ENCODE data around the gene ERBB4.
"Not testable (repeated sequence)": the region's sequence is repeated elsewhere in the genome, so short reads cannot be mapped to it uniquely, and the experiment has no call there.

The ERBB4 gene

DNA sequence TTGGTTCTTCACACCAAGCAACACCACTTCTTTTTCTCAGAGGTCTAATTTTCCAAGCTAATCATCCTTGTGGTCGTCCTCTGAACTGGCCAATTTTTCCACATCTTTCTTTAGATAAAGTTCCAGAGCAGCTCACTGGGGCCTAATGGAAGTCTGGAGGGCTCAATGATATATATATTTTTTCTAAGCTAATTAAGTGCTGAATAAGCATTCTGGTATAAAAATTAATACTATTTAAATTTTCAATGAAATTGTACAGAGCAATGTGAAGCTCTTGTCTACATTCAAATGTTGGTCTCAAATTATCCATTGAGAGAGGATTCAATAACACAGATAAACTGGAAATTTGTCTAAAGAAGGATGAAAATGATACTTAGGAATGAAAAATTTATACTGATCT lies 866.6 kb downstream of the ERBB4 start:
- DNase-seq, result no peak

DNA sequence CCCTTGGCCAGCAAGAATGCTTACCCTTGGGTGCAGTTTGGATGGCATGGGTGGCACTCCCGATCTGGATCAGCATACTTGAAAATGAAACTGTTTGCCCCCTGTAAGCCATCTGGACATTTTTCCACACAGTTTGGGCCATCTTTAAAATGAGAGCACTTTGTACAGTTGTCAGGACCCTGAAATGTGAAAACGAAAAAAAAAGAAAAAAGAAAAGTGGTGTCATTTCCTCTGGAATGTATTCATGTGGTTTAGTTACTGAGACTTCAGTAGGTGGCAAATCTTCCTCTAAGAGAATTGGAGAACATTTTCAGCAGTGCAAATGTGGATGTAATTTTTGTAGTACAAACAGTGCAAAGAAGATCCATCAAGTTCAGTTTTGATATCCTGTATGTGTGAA lies 873.3 kb downstream of the ERBB4 start:
- no peak for DNase-seq

DNA sequence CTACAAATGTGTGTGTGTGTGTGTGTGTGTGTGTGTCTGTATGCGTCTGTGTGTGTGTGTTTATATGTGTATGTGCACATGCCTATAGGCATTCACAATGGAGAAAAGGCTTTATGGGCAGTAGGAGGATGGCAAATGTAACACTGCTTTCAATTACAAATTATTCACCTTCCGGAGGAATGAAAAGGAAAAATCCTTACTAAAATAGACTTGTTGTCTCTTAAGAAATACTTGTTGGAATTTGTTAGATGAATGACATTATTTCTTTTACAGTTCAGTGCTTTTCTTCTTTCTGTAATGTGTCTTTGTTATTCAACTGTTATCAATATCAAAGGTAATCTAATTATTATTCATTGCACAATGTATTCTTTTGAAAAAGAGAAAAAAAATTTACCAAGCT lies 874.3 kb downstream of the ERBB4 start:
- no peak for DNase-seq

DNA sequence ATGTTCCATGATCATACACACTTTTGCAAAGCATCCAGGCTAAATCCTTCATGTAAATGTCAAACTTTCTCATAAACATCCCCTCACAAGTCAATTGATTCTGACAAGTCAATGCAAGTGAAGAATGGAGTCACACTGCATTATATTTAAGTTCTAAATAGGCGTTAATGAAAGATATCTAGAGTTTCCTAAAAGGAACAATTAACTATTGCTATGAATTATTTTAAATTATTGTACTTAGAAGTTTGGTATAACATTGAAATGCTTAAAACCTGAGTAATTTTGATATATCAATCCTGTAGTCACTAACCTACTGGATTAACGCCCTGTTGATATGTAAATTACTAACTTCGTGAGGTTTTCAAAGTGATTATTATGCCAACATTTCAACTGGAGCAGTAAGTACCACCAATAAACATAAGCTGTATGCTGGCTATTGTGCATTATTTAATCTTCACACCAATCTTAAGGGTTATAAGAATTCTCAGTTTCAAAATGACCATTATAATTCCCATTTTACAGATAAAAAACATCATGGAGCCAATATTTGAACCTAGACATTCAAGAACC lies 884.3 kb downstream of the ERBB4 start:
- DNase-seq, result no peak

DNA sequence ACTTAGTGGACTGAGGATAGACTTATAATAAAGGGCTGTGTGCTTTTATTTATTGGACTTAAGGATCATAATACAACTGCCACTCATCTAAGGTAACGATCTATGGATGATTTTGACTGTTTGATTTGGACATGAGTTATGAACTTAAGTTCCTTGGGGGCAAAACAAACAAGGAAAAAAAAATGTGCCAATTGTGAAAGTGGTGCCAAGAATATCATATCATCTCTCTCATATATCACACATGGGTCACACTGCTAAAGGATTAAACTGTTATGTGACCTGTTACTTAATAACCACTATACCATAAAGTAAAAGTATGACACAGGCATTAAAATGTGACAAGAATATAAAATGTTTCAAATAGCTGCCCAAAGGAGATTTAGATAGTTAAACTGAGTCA lies 886.3 kb downstream of the ERBB4 start:
- DNase-seq, result no peak

DNA sequence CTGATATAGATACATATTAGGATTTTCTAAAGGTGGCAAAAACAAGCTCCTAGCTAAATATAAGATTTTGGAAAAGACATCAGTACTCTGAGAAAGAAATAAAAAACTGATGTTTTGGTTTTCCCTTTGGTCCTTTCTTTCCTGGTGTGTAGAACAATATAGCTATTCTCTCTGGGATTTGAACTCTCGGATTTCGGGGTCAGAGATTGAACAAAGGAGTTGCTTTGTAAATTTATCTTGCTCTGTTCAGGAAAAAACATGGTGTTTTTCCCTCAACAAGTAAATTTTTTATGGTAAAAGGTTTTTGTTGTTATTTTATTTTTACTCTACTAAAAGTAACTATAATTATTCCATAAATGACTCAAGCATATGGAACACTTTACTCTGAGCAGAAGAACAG lies 889.3 kb downstream of the ERBB4 start:
- no peak for DNase-seq

DNA sequence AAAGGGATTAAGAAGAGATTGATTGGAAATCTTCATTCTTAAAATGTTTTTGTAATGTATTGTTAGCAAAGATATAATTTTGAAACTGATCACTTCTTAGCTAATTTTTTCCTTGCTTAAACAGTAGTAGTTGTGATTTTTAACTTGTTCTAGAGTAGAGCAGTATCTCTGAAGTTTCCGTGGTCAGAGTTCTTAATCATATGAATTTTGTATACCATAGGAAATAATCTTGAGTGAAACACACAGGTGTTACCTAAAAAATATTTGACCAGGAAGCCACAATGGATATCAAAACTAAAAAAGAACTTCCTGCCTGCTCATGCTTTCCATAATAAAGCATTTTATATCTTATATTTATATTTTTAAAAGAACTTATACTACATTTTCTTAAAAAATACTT lies 907.1 kb downstream of the ERBB4 start:
- DNase-seq, result no peak

DNA sequence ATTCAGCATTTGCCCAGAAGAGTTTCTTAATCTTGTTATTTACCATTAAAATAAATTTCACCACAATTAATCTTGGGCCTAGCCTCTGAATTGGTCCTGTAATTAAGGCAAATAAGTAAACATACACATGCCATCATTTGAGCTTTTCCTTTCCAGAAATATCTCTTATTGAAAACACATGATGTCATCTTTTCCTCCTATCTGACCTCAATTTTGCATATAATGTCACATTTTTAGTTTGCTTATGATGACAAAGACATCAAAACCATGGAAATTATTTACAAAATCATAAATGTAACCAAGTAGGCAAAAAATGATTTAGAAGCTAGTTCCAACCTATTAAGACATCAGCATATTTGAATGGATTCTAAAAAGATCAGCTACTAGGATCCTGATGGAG lies 915.5 kb downstream of the ERBB4 start:
- no peak for DNase-seq

DNA sequence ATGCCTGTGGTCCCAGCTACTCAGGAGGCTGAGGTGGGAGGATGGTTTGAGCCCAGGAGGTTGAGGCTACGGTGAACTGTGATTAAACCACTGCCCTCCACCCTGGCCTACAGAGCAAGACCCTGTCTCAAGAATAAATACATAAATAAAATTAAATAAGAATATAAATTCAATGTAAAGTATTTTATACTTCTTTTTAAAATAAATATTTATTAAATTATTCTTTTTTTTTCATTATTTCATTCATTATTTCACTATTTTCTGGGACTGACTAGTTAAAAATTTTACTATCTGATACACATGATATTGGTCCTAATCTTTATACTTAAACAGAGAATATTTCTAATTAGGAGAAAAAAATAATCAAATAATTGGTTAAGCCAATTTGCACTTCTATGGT lies 917.6 kb downstream of the ERBB4 start:
- no peak for DNase-seq

DNA sequence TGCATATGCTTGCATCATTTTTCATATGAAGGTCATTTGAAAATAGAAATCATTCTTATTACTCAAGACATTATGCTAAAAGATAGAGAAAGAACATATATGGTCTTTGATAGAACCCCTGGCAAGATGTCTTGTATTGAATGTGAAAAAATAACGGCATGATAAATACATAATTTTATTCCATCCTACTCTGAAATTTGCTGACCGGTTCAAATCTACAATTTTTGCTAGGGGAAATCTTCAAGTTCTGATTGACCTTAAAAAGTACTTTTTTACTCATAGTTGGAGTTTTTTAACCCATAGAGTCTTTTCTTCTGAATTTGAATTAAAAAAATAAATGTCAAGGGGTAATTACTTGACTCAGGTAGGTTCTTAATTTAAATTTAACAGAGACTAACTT lies 920.8 kb downstream of the ERBB4 start:
- no peak for DNase-seq

DNA sequence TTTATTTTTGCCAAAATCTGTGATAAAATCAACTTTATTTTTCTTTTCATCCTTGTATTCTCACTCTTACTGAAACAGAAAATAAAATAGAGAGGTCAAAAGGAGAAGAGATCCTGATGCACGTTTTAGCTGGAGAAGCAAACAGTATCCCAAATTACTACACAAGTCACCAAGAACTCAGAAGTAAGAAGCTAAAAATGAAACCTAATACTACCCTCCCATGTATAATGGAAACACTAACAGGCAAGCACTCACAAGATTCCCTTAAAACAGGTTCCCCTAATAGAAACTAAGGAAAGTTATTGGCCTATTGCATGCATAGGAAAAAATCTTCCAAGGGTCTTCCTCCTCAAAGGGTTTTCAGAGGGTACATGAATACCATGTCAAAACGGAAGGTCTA lies 927.0 kb downstream of the ERBB4 start:
- DNase-seq, result no peak

DNA sequence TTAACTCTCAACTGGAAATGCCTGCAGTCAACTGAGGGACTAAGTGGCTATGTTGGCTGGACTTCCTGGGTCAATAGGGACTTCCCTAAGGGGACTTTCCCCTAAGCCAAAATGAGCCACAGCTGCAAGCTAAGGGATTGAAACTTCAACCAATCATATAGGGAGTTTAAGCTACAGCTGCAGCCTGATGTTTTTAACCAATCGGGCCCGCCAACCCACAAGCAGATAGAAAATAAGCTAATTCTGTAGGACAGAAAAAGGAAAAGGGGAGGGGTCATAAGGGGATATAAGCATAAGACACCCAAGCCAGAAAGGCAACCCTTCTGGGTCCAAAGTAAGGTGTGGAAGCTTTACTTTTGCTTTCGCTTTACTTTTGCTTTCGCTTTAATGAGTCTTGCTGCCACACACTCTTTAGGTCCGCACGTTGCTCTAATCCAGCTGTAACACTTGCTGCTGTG lies 927.5 kb downstream of the ERBB4 start:
- peak; percentile 49 for DNase-seq

DNA sequence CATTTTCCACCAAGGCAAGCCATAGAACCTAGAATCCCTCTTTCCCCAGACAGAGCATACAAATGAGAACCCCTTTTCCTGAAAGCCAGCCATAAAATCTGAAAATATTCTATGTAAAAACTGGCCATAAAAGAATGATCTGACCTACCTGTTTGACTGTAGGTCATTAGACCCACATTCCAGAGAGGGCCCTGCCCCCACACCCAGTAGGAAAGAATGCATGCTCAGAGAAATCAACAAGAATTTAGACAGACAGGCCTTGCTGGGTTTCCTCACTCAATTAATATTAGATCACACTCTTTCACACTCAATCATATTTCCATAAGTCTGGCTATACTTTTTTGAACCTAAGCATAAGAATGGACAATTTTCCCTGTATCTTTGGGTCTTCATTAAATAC lies 929.5 kb downstream of the ERBB4 start:
- DNase-seq, result no peak

DNA sequence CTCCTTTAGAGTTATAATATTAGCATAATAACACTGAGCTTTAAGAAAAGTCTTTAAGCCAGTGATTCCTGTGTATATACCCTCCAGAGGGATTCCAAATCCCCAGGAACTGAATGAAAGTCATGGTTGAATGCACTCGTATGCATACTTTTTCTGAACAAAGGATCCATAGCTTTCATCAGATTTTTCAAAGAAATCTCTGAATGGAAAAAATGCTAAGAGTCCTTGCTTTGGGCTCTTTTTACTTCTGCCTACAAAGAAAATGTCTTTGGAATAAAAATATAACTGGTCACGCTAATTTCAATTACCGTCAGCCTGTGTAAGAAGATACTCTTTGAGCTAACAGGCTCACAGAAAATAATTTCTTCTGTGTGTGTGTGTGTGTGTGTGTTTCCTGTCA lies 939.5 kb downstream of the ERBB4 start:
- DNase-seq, result no peak

DNA sequence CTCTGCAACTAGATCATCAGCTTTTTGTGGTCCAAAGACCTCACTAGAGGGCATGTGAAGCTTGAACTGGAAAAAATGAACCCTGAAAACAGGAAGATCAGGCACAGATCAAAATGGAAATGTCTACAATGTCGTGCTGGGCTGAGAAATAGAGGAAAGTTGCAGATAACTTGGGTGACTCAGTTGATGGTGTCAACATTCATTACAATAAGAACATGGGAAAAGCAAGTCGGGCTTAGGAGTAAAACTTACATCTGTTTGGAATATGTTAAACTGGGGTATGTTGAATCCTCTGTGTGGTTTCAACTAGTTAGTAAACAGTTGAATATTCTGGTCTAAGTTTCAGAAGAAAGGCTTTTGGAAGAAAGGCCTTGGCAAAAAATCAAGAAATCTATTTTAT lies 940.4 kb downstream of the ERBB4 start:
- no peak for DNase-seq

DNA sequence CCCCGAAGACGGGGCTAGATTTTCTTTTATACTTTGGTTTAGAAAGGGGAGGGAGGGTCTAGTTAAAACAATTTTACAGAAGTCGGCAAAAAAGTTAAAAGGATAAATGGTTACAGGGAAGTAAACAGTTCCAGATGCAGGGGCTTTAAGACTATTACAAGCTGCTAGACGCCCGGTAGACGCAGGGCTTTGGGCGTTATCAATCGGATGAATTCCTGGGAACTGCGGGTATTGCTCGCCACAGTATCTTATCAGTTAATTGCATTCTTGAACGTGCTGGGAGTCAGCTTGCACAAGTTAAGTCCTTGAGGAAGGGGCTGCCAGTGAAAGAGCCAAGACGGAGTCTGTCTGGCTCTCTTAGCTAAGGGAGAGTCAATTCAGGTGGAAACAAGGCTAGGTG lies 946.6 kb downstream of the ERBB4 start:
- DNase-seq, result not testable (repeated sequence)

DNA sequence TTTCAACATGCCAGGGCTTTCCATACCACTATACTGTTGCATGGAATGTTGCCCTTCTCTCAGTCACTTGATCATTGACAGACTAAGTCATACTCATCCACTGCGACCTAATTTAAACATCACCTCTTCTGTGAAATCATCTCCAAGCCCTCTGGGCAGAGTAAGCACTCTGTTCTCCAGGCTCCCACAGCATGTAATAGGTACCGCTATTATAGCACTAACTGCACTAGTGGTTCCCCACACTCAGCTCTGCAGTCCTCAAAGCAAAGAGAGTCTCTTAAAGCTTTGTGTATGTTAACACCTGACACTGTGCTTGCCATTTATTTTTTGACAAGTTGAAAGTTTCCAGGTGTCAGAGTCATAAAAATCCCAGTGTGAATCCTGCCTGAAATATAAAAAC lies 947.2 kb downstream of the ERBB4 start:
- no peak for DNase-seq

DNA sequence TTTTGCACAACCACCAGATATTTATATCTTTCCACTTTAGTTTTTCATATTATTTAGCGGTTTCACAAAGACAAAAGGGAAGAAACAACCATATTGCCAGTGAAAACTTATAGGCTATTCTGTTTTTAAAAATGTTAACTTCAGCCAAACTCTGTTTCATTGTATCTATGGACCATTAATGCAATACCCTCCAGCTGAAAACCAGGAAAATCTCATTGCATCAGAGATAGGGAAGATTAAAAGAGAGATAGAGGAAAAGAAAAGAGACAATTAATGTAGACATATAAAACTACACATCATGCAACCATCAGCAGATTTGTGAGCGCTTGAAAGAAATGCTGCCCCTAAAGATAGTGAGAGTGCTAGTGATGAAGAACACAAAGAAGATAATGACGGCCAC lies 970.2 kb downstream of the ERBB4 start:
- DNase-seq, result no peak

DNA sequence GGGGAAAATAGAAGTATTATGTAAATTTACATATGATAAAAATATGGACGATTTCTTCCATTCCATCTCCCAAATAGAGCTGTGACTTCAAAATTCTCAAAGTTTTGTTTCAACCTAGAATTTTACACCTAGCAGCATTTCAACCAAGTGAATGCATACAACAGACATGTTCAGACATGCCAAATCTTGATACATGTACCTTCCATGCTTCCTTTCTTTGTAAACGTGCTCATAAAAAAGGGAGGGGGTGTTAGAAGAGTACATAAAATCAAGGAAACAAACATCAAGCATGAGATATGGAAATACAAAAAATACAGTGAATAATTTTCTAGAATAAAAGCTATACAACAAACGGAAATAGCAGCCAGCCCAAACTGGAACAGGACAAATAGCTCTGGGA lies 974.2 kb downstream of the ERBB4 start:
- DNase-seq, result no peak

DNA sequence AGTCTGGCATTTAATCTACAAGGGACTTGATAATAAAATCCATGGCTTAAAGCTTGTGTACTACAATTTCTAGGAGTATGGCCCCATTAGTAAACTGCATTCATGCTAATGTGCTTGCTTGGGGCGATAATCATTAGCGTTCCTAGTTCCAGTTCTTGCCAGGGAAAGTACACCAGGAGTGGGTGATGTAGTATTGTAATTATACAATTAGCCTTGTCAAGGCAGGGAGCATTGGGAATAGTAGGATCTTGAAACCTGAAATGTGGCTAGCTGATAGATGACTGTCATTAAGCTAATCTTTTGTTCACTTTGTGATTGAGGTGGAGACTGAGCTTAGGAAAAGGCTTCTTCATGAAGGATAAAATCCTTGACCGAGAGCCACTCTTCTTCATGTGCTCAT lies 993.0 kb downstream of the ERBB4 start:
- DNase-seq, result no peak

DNA sequence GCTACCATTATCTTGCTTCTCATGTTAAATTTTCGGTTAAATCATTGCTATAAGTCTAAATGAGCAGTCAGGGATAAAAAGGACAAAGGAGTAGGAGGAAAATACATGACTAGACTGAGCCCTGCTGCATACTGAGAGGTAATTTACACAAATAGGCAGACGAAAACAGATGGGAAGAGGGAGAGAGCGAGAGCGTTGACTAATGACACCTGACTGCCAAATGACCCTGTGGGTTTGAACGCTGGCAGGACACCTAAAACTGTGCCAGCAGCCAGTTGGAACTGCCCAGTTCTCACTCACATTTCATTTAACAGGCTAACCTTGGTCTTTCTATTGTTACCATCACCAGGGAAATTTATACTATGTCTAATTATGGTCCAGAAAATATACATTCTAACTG lies 1004.0 kb downstream of the ERBB4 start:
- DNase-seq, result peak; percentile 42

DNA sequence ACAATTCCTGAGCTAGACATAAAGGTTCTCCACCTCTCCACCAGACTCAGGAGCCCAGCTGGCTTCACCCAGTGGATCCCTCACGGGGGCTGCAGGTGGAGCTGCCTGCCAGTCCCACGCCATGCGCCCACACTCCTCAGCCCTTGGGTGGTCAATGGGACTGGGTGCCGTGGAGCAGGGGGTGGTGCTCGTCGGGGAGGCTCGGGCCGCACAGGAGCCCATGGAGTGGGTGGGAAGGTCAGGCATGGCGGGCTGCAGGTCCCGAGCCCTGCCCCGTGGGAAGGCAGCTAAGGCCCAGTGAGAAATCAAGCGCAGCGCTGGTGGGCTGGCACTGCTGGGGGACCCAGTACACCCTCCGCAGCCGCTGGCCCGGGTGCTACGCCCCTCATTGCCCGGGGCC lies 1014.4 kb downstream of the ERBB4 start:
- DNase-seq, result not testable (repeated sequence)

DNA sequence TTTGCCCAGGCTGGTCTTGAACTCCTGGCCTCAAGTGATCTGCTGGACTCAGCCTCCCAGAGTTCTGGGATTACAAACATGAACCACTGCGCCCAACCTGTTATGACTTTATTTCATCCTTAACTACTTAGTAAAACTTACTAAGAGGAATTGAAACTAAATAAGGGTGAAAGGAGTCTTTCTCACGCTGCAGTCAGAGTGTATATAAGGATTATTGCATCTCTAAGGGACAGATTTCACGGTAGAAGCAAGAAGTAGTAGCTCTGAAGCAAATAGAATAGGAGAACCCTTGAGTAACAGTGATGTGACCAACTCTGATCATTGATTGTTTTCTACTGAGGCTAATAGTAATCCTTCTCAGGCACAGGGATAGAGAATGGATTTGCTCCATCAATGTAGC lies 1022.1 kb downstream of the ERBB4 start:
- no peak for DNase-seq

DNA sequence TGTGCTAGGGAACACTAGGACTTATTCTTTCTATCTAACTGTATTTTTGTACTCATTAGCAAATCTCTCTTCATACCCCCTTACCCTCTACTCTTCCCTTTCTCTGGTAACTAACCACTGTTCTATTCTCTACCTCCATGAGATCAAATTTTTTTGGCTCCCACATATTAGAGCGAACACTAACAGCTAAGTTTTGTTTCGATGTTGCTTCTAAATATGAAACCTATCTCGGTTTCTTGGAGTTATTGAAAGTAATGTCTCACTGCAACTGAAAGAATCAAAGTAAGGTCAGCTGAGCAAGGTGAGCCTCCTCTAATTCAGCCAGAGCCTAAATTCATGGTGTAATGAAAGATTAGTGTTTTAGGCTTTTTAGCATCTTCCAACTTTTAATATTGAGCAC lies 1024.6 kb downstream of the ERBB4 start:
- DNase-seq, result no peak

DNA sequence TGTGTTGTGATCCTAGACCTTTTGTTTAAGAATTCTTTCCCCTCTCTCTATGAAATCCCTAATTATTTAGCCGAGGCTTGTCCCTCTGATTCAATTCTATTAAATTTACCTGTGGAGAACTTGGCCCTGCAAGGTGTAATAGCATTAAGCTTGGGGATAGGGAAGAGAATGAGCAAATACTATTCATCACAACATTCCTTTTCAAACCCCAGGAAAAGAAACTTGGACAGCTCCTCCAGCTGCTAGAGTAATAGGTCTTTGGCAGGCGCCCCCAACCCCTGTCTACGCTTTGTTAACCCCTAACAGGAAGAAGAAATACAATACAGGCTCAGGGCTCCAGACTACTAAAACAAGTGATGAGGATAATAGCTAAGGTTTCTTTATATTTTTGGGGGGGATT lies 1025.2 kb downstream of the ERBB4 start:
- no peak for DNase-seq

DNA sequence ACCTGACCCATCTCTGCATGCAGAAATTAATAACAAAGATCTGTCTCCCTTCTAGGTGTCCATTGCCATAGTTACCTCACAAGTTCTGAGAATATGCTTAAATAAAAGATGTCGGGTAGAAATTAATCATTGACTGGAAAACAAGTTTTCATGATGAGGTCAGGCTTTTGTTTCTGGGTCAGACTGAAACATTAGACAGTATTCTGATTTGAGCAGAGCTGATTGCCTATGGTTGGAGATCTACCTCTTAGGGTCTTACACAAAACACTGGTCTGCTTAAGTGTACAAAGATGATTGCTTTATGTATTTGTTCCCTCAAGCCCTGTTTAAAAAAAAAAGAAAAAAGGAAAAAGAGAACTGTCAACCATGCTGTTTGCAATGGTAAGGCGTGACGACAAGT lies 1025.8 kb downstream of the ERBB4 start:
- DNase-seq, result no peak
